ENCODE data around the gene KRTAP10-10.

Gene KRTAP10-10

DNA sequence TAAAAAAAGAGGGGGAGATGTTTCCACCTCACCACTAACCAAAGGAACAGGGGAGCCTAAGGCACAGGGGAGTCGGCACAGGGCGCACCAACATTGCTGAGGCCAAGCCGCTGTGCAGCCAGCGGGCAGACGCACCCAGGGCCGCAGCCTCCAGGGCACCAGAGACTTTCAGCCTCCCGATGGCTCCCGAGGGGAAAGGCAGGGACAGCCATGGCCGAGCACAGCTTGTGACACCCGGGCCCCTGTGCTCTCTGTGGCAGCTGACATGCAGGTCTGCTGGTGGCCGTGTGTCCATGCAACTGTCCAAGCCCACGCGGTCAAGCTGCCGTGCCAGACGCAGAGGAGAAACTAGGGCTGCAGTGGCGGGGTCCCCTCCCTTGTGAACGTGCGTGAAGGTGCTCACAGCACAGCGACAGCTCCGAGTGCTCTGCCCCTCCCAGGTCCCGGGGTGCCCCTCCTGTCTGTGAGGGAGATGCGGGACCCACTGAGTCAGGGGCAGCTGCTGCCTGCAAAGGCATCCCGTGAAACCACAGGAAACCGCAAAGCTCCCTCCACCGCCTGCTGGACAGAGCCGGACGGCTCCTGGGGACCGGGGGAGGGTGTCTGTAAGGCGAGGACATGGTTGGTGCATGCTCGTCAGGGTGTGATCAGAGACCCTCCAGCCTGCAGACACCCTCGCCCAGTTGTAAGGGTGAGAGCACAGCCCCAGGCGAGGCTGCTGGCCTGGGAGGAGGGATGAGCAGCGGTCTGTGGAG lies 11.6 kb downstream of the KRTAP10-10 start:
- H3K27me3 ChIP-seq: peaks cover 17% of the 10 kb centered on the region
- H3K9me3 ChIP-seq: peaks cover 3% of the 10 kb centered on the region
- no peaks in the 10 kb centered on the region for H3K36me3 ChIP-seq
- no peaks in the 10 kb centered on the region for H3K4me1 ChIP-seq (ENCODE audit: control insufficient read depth in 1 of 2, insufficient read depth in 1 of 2, low read depth in 1 of 2, low read length in 1 of 2)
- H3K27ac ChIP-seq: no peak overlapping the region
- no peak for TF ChIP-seq CTCF (IDR thresholded peaks at IDR 0.05)
- no peak overlapping the region for H3K4me3 ChIP-seq (ENCODE audit: low read depth in 1 of 2, low read length in 1 of 2)

- Histone ChIP-seq H3K9me3 (no peaks in the 10 kb centered on the region), H3K4me3 (ENCODE audit: low read depth in 1 of 2, low read length in 1 of 2) (no peak overlapping the region), H3K36me3 (no peaks in the 10 kb centered on the region), H3K4me1 (ENCODE audit: control insufficient read depth in 1 of 2, insufficient read depth in 1 of 2, low read depth in 1 of 2, low read length in 1 of 2) (no peaks in the 10 kb centered on the region), H3K27ac (no peak overlapping the region), H3K27me3 (peaks cover 17% of the 10 kb centered on the region)
- no peak for TF ChIP-seq CTCF (IDR thresholded peaks at IDR 0.05)
These were observed 12.5 kb downstream of the KRTAP10-10 start for GRCh38 chr21:44649521-44650100.

- Histone ChIP-seq H3K27me3 (peaks cover 17% of the 10 kb centered on the region), H3K36me3 (no peaks in the 10 kb centered on the region), H3K4me1 (ENCODE audit: control insufficient read depth in 1 of 2, insufficient read depth in 1 of 2, low read depth in 1 of 2, low read length in 1 of 2) (no peaks in the 10 kb centered on the region), H3K4me3 (ENCODE audit: low read depth in 1 of 2, low read length in 1 of 2) (no peak overlapping the region), H3K9me3 (no peaks in the 10 kb centered on the region), H3K27ac (no peak overlapping the region)
- TF ChIP-seq CTCF (IDR thresholded peaks at IDR 0.05): no peak
These were observed 13.3 kb downstream of the KRTAP10-10 start for GRCh38 chr21:44650265-44650972.

DNA sequence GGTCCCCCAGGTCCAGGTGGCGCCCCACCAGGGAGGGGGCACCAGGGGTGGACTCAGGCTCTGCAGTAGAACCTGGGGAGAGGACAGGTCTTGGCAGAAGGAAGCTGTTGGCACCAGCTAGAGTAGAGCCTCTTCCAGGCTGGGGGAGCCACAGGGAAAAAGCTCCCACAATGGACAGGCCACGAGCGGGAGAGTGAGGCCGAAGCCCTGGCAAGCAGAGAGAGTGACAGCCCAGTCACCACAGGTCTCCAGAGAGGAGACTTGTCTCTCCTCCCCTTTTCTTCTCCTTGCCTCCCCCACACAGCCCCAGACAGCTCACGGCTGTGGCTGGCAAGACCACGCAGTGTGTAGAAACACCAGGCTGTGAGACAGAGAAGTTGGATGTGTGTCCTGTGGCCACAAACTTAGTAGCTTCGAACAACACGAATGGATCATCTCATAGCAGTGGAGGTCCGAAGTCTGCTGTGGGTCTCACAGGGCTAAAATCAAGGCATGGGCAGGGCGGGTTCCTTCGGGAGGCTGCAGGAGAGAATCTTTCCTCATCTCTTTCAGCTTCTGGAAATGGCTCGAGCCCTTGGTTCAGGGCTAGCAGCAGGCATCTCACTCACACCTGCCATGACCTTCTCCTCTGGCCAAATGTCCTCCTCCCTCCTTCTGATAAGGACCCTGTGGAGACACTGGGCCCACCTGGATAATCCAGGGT lies 14.0 kb downstream of the KRTAP10-10 start:
- H3K36me3 ChIP-seq: no peaks in the 10 kb centered on the region
- H3K27me3 ChIP-seq: peaks cover 17% of the 10 kb centered on the region
- H3K9me3 ChIP-seq: no peaks in the 10 kb centered on the region
- no peak overlapping the region for H3K27ac ChIP-seq
- H3K4me3 ChIP-seq (ENCODE audit: low read depth in 1 of 2, low read length in 1 of 2): no peak overlapping the region
- TF ChIP-seq CTCF (IDR thresholded peaks at IDR 0.05): no peak
- H3K4me1 ChIP-seq (ENCODE audit: control insufficient read depth in 1 of 2, insufficient read depth in 1 of 2, low read depth in 1 of 2, low read length in 1 of 2): no peaks in the 10 kb centered on the region

DNA sequence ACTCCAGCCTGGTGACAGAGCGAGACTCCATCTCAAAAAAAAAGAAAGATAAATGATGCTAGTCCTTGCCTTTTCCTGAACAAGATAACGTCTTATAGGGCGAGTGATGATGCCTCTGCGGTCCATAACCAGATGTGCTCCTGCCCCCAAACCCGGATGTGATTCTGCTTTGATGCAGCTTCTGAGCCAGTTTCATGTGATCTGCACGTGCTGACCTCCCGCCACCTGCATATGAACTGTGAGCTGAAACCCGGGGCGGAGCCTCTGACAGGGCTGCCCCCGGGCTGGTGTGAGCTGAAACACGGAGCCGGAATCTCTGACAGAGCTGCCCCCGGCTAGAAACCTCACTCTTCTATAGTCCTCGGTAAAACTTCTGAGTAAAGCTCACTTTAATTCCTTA lies 16.0 kb downstream of the KRTAP10-10 start:
- H3K4me1 ChIP-seq (ENCODE audit: control insufficient read depth in 1 of 2, insufficient read depth in 1 of 2, low read depth in 1 of 2, low read length in 1 of 2): peaks cover 0 to 5% of the 10 kb centered on the region in 2 experiments
- no peak overlapping the region for H3K4me3 ChIP-seq (ENCODE audit: low read depth in 1 of 2, low read length in 1 of 2)
- H3K27me3 ChIP-seq: no peaks in the 10 kb centered on the region
- H3K27ac ChIP-seq: no peak overlapping the region
- TF ChIP-seq CTCF (IDR thresholded peaks at IDR 0.05): no peak
- H3K9me3 ChIP-seq: peaks cover 3% of the 10 kb centered on the region
- no peaks in the 10 kb centered on the region for H3K36me3 ChIP-seq
